ENCODE results near the gene HTR3E. TPM values are rescaled to one million over a fixed set of nuclear protein-coding genes. Genes with fewer than 3 reads are reported as not detected.
"Not testable (repeated sequence)": the region's sequence is repeated elsewhere in the genome, so short reads cannot be mapped to it uniquely, and the experiment has no call there.

The HTR3E gene
- total RNA-seq, 1 donor from 2014 or later: not detected

DNA sequence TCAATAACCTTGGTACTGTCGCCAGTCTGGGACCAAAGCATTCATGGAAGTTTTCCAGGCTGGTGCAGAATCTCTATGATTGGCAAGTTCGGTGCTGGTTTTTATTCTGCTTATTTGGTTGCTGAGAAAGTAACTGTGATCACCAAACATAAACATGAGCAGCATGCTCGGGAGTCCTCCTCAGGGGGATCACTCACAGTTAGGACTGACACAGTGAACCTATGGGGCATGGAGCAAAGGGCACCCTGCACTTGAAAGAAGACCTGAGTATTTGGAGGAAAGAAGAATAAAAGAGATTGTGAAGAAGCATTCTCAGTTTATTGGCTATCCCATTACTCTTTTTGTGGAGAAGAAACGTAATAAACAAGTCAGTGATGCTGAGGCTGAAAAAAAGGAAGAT lies 19.2 kb downstream of the HTR3E start:
- Histone ChIP-seq H3K27me3 (ENCODE audit: control insufficient read depth, insufficient read depth, low read length) (peaks cover 1% of the 10 kb centered on the region), H3K36me3 (ENCODE audit: control insufficient read depth, insufficient read depth, low read length) (no peaks in the 10 kb centered on the region), H3K4me3 (ENCODE audit: low read depth, low read length) (no peak overlapping the region)
- no peak for FAIRE-seq
- TF ChIP-seq, protein P1, sequence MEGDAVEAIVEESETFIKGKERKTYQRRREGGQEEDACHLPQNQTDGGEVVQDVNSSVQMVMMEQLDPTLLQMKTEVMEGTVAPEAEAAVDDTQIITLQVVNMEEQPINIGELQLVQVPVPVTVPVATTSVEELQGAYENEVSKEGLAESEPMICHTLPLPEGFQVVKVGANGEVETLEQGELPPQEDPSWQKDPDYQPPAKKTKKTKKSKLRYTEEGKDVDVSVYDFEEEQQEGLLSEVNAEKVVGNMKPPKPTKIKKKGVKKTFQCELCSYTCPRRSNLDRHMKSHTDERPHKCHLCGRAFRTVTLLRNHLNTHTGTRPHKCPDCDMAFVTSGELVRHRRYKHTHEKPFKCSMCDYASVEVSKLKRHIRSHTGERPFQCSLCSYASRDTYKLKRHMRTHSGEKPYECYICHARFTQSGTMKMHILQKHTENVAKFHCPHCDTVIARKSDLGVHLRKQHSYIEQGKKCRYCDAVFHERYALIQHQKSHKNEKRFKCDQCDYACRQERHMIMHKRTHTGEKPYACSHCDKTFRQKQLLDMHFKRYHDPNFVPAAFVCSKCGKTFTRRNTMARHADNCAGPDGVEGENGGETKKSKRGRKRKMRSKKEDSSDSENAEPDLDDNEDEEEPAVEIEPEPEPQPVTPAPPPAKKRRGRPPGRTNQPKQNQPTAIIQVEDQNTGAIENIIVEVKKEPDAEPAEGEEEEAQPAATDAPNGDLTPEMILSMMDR (IDR thresholded peaks at IDR 0.05; ENCODE audit: insufficient read depth, low read length, severe bottlenecking): no peak
- DNase-seq (ENCODE audit: low read depth): no peak

DNA sequence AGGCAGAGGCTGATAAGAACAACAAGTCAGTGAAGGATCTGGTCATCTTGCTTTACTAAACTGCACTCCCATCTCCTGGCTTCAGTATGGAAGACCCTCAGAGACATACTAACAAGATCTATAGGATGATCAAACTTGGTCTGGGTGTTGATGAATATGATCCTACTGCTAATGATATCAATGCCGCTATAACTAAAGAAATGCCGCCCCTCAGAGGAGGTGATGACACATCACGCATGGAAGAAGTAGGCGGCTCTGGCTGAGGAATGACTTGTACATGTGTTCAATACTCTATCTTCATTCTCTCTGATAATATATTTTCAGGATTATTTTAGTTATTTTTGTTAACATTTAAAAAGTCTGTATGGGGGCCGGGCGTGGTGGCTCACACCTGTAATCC lies 20.8 kb downstream of the HTR3E start:
- TF ChIP-seq, protein P1 (IDR thresholded peaks at IDR 0.05; ENCODE audit: insufficient read depth, low read length, severe bottlenecking): no peak
- Histone ChIP-seq H3K4me3 (ENCODE audit: low read depth, low read length) (no peak overlapping the region), H3K27me3 (ENCODE audit: control insufficient read depth, insufficient read depth, low read length) (peaks cover 1% of the 10 kb centered on the region), H3K36me3 (ENCODE audit: control insufficient read depth, insufficient read depth, low read length) (no peaks in the 10 kb centered on the region)
- peak; percentile 66 for FAIRE-seq
- peak; percentile 7 for DNase-seq (ENCODE audit: low read depth)

DNA sequence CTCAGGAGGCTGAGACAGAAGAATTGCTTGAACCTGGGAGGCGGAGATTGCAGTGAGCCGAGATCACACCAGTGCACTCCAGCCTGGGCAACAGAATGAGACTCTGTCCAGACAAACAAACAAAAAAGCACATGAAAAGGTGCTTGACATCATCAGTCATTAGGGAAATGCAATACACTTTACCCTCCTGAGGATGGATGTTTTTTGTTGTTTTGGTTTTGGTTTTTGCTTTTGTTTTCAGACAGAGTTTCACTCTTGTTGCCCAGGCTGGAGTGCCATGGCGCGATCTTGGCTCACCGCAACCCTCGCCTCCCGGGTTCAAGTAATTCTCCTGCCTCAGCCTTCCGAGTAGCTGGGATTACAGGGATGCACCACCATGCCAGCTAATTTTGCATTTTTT lies 24.2 kb downstream of the HTR3E start:
- H3K36me3 ChIP-seq (ENCODE audit: control insufficient read depth, insufficient read depth, low read length); DNase-seq (ENCODE audit: low read depth); H3K27me3 ChIP-seq (ENCODE audit: control insufficient read depth, insufficient read depth, low read length); FAIRE-seq; H3K4me3 ChIP-seq (ENCODE audit: low read depth, low read length): not testable (repeated sequence)

DNA sequence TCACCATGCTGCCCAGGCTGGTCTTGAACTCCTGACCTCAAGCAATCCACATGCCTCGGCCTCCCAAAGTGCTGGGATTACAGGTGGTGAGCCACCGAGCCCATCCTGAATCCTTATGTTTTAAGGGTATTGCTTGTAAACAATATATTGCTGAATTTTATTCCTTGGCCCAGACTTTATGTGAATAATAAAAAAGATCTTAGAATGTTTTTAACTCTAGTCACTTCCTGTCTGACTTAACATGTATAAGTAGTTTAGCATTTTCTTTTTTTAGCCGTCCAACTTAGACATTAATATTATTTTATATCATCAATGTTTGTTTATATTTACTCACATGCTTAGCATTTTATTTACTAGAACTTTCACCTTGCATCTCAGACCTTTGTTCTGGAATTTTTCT lies 29.1 kb downstream of the HTR3E start:
- no peaks in the 10 kb centered on the region for H3K36me3 ChIP-seq (ENCODE audit: control insufficient read depth, insufficient read depth, low read length)
- no peak for DNase-seq (ENCODE audit: low read depth)
- no peak for FAIRE-seq
- H3K4me3 ChIP-seq (ENCODE audit: low read depth, low read length): no peak overlapping the region
- H3K27me3 ChIP-seq (ENCODE audit: control insufficient read depth, insufficient read depth, low read length): no peaks in the 10 kb centered on the region
- TF ChIP-seq, protein P1 (IDR thresholded peaks at IDR 0.05; ENCODE audit: insufficient read depth, low read length, severe bottlenecking): no peak

DNA sequence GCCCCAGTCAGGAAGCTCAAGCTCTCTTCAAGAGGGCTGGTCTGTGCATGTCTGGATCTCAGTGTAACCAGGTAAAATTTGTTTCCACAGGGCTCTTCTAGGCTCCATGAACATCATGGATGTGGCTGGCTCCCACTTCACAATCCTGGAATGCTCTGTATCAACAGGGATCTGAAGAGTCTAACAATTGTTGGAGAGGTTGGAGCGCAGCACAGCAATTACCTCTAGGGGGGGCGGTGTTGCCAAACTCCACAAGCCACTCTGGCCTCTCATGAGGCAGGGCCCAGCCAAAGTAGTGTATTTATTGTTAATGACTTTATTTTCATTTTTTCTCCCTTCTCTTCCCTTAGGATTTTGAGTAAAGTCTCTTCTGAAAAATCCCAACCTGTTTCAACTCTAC lies 32.1 kb downstream of the HTR3E start:
- H3K4me3 ChIP-seq (ENCODE audit: low read depth, low read length): no peak overlapping the region
- DNase-seq (ENCODE audit: low read depth): peak; percentile 52
- FAIRE-seq: no peak
- H3K36me3 ChIP-seq (ENCODE audit: control insufficient read depth, insufficient read depth, low read length): no peaks in the 10 kb centered on the region
- TF ChIP-seq, protein P1 (IDR thresholded peaks at IDR 0.05; ENCODE audit: insufficient read depth, low read length, severe bottlenecking): peak; percentile 47
- H3K27me3 ChIP-seq (ENCODE audit: control insufficient read depth, insufficient read depth, low read length): no peaks in the 10 kb centered on the region

DNA sequence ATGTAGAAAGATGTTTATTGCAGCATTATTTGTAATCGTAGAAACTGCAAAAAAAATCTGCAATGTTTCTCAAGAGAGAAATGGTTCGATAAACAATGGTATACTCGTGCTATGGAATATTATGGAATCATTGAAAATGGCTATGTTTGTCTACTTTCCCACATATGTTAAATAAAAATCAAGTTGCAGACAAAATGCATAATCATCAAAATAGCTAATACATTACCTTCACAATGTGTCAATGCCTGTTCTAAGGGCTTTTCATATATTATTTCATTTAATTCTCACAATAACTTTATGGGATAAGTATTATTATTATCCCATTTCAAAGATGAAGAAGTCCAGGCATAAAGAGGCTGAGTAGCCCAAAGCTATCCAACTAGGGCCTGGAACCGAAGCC lies 36.1 kb downstream of the HTR3E start:
- no peak overlapping the region for H3K4me3 ChIP-seq (ENCODE audit: low read depth, low read length)
- peaks cover 4% of the 10 kb centered on the region for H3K36me3 ChIP-seq (ENCODE audit: control insufficient read depth, insufficient read depth, low read length)
- DNase-seq (ENCODE audit: low read depth) (no peak), FAIRE-seq (no peak)
- TF ChIP-seq, protein P1 (IDR thresholded peaks at IDR 0.05; ENCODE audit: insufficient read depth, low read length, severe bottlenecking): no peak
- no peaks in the 10 kb centered on the region for H3K27me3 ChIP-seq (ENCODE audit: control insufficient read depth, insufficient read depth, low read length)
